Stimulated activated CD8-positive, alpha-beta memory T cell treated with anti-CD3 and anti-CD28 coated beads, Interleukin-7, amount 100 ng/mL, for 1 hour (primary cell): ENCODE results near the gene GHRL.
"Not testable (repeated sequence)": the region's sequence is repeated elsewhere in the genome, so short reads cannot be mapped to it uniquely, and the experiment has no call there.

Experiments used
- DNase-seq, 2 donors: peaks; one replicate each; pipeline ENCODE4 v3.0.0-alpha.2; 2020; ENCODE audit warnings: low read depth in 2 of 2

GHRL gene

DNA sequence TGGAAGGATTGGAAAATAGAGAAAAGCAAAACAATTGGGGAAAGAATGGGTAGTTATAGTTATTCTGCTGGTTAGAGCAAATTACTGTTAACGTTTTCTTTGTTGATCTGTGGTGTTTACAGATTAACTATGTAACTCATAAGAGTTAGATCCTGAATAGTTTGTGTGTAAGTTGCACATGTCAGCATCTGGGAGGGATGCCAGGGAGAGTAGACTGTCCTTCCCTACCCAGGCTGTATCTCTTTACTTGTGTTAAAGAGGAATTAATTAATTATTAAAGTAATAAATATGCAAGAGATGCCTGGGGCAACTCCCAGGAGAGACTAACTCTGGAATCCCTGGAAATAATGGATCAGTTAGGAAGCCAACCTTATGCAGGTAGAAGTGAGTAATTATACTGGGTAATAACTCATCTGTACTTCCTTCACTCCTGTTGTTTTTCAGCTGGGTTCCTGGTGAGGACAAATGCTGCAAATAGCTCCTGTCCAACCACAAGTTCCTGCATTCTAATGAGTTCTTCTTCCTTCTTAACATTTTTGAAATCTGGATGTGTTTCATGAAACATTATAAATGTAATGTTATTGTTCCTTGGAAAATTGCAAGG, 18.9 kb downstream of the GHRL start:
- no peak for DNase-seq

GRCh38 chr3:10272977-10273376, 19.8 kb downstream of the GHRL start:
- DNase-seq = no peak

GRCh38 chr3:10272476-10272875, 20.3 kb downstream of the GHRL start:
- DNase-seq = not testable (repeated sequence)

DNA sequence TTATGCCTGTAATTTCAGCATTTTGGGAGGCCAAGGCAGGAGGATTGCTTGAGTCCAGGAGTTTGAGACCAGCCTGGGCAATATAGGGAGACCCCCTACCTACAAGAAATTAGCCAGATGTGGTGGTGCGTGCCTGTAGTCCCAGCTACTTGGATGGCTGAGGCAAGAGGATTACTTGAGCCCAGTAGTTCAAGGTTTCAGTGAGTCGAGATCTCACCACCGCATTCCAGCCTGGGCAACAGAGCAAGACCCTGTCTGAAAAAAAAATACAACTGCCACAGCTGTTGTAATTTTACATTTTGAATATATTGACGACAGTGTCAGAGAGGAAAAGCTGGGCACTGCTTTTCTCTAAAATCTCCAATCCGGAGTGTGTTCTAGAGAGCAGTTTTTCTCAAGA, 23.3 kb downstream of the GHRL start:
- no peak for DNase-seq

DNA sequence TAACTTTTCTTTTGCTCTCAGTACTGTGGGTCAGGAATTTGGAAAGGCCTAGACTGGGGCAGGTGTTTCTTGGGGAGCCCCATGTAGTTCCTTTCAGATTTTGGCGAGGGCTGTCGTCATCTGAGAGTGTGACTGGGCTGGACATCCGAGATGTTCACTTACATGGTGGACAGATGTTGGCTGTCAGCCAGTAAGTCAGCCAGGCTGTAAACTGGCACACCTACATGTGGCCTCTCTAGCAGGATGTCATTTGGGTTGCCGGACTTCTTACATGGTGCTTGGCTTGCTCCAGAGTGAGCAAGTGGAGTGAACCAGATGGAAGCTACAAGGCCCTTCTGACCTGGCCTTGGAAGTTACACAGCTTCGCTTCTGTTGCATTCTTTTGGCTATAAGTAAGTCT, 23.8 kb downstream of the GHRL start:
- no peak for DNase-seq

DNA sequence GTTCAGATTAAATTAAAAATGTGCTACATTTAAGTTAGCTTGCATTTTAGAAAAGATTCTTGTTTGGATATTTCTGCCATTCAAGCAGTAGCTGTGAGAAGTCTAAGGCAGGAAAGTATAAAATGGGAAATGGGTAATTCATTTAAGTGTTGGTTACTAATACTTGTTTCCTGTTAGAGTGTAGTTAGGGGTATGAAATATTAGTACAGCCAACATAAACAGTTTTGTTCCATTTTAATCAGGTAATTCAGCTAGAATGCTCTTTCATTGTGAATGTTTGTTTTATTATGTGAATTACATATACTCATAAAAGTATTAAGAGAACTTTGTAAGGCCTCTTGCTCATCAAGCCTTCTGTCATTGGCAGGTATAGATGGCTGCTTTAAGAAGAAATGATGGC, 24.6 kb downstream of the GHRL start:
- DNase-seq = no peak

DNA sequence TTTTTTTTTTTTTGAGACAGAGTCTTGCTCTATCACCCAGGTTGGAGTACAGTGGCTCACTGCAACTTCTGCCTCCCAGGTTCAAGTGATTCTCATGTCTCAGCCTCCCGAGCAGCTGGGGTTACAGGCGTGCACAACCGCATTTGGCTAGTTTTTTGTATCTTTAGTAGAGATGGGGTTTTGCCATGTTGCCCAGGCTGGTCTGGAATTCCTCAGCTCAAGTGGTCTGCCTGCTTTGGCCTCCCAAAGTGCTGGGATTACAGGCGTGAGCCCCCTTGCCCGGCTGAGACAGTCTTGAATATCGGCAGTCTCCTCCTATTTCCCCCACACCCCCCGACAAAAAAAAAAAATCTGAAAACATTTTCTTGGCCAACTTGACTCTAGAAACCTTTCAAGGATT, 25.8 kb downstream of the GHRL start:
- not testable (repeated sequence) for DNase-seq

- DNase-seq = no peak
Measured at GRCh38 chr3:10265833-10266232, 26.9 kb downstream of the GHRL start.

DNA sequence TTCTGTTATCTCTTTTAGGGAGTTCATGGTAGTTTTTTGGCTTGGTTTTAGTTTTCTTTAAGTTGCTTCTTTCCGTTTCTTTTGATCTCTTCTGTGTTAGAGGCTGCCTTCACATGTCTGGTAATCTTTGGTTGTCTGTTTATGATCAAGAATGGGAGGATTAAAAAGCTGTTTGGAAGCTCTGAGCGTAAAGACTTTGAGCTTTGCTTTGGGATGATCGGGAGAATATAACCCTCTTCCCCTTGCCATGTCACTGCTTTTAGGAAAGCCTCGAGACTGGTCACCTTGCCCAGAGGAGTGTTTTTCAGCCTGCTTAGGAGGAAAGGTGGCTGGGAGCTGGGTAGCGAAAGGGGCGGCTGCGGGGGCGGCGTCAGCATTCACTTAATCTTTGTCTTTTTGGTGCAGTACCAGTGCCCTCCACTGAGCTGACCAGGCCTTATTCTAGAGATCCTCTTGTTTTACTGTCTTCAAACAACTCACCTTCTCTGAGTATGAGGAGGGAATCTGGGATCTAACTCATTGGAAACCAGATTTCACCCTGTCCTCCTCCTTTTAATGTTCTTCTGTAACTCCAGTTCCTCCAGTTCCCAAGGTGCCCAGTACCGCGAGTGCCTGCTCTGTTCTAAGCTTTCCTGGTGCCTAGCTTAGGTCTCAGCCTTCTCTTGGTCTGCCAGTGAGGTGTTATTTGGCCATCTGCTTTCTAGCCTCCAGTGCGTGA, 28.9 kb downstream of the GHRL start:
- DNase-seq = peak; percentile 23 to 57

DNA sequence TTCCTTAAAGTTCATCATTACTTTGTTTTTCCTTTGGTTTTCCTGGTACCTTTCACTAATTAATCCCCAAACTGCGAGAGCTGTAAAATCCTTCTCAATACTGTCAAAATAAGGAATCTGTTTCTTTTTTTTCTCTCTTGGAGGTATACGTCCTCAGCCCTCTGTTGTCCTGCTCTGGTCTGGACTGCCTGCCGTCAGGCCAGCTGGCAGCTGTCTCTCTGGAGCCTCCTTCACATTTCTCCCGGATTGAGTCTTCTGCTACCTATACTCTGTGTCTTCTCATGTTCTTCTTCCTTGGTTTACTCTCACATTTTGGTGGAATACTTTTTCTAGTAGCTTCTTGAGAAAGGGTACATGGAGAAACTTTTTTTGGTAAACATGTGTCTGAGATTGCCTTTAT, 30.7 kb downstream of the GHRL start:
- no peak for DNase-seq

DNA sequence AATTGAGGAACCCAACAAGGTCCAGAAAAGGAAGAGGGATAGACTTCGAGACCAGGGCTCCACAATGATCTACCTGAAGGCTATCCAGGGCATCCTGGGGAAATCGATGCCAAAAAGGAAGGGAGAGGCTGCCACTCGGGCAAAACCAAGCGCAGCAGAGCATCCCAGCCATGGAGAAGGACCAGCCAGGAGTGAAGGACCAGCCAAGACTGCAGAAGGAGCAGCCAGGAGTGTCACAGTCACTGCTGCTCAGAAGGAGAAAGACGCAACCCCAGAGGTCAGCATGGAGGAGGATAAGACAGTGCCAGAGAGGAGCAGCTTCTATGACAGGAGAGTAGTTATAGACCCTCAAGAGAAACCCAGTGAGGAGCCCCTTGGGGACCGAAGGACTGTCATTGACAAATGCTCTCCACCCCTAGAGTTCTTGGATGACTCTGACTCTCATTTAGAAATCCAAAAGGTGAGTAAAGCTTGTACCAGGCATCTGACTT, 32.5 kb downstream of the GHRL start:
- no peak for DNase-seq

DNA sequence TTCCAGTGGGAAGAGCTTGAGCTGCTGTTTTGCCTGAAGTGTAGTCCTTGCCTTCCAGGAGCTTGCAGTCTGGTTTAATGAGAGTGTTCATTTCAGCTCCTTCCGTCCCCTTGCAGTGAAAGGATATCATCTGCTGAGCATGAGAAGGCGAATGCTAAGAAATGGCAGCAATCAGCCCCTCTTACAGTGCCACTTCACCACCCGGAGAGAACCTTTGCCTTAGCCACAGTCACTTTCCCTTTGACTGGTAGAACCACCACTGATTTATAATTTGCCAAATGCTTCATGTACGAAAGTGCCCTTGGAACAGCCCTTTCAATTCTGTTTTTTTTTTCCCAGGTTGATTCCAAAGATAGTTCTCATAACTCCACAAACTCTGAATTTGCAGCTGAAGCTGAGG, 32.9 kb downstream of the GHRL start:
- no peak for DNase-seq

- no peak for DNase-seq
Measured at GRCh38 chr3:10259036-10259435, 33.7 kb downstream of the GHRL start.

- DNase-seq = no peak
Measured at GRCh38 chr3:10255835-10256234, 36.9 kb downstream of the GHRL start.

- no peak for DNase-seq
Measured at GRCh38 chr3:10253731-10254130, 39.0 kb downstream of the GHRL start.

GRCh38 chr3:10251006-10251405, 41.7 kb downstream of the GHRL start:
- DNase-seq = no peak

DNA sequence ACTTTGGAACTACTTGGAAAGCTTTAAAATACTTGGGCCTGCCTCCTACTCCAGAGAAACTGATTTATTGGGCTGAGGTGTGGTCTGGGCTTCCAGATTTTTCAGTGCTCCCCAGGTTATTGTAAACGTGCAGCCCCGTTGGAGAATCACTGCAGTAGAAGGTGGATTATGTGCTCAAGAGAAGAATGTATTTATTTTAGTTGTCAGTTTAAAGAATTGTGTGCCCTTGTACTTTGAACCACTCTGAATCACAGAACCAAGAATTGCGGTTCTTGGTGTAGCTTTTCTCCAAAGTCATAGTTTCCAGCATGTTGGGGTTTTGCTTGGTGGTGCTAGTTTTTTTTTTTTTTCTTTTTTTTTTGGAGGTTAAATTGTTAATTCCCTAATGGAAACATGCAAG, 42.9 kb downstream of the GHRL start:
- no peak for DNase-seq

- no peak for DNase-seq
Measured at GRCh38 chr3:10248984-10249748, 43.6 kb downstream of the GHRL start.

DNA sequence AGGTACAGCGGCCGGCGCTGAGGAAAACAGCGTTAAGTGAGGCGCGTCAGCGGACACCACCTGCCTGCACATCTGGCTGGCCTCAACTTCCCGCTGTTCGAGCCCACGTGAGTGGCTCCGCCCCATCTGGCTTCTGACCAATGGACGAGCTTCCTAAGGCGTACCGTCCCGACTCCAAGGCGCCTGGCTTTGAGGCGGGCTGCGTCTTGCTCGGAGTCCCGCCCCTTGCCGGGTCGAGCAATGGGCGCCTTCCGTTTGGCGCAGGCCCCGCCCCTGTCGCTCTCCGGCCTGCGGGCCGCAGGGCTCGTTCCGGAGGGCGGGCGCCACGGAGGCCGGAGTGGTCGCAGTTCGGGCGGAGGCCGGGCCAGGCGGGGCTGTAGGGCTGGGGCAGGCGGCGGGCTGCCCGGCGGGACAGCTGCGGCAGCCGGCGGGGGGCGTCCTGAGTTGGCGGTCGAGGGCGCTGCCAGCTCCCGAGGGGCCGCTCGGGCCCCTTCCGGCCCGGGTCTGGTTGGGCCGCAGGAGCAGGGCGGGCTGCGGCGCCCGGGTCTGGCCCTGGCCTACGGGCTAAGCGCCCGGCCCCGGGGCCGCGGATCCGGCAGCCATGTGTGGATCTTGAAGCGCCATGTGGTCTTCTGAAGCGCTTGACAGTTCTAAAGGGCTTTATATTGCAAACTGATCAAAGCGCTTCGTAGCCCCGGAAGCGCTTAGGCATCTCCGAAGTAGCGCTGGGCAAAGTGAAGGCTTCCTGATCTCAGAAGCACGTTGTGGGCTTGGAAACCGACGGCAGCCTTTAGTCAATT, 44.4 kb downstream of the GHRL start, which contains the start of gene TATDN2:
Gene TATDN2 (plus strand): TSS at position 276 of the 800 bp plus-strand sequence. CDS start 742 bp downstream, outside the sequence.
- peak; percentile 76 to 84 for DNase-seq

- no peak for DNase-seq
Measured at GRCh38 chr3:10247679-10248183, 45.0 kb downstream of the GHRL start.

- no peak for DNase-seq
Measured at GRCh38 chr3:10245081-10245712, 47.5 kb downstream of the GHRL start.
